PC-9 (cell line): ENCODE results near the gene TSPEAR.

Experiments used
- CTCF ChIP-seq: fragments of 200-600 bp; sonication (generic); conservative IDR thresholded peaks from 2 replicates; pipeline ENCODE4 v1.6.1; 2017; ENCODE audit warnings: mixed run types, antibody characterized with exemption, mild to moderate bottlenecking, moderate library complexity
- EZH2 ChIP-seq: fragments of 200-600 bp; sonication (generic); IDR thresholded peaks from 2 replicates; pipeline ENCODE4 v1.8.0; 2017; ENCODE audit warnings: antibody characterized with exemption, low read depth

- TF ChIP-seq CTCF (no peak), EZH2 (no peak)
These were observed 18.1 kb upstream of the TSPEAR start for GRCh38 chr21:44729336-44730027.
